ENCODE measurements around the gene MPC2. TPM values are rescaled to one million over a fixed set of nuclear protein-coding genes. Genes with fewer than 3 reads are reported as not detected.

MPC2 gene
- polyA plus RNA-seq, 1 experiment: 70.0 TPM

GRCh38 chr1:167924543-167925231, 12.2 kb downstream of the MPC2 start:
- CTCF ChIA-PET: interaction anchor here (0.6 kb wide), 1 partner anchor 121 kb away, joined by 5 read pairs; no protein-coding TSS in a partner anchor
- Histone ChIP-seq H3K4me3 (ENCODE audit: low read depth, low read length) (no peak overlapping the region), H3K9me3 (ENCODE audit: control insufficient read depth, insufficient read depth, low read length) (no peaks in the 10 kb centered on the region), H3K27me3 (ENCODE audit: control insufficient read depth, insufficient read depth, low read length) (no peaks in the 10 kb centered on the region), H3K27ac (ENCODE audit: low read depth, low read length) (no peak overlapping the region)
- no peak for DNase-seq (ENCODE audit: low read depth, low spot score)
- POLR2A ChIA-PET: no interaction called here
- TF ChIP-seq CTCF (IDR thresholded peaks at IDR 0.05; ENCODE audit: low read depth, low read length): no peak

GRCh38 chr1:167924102-167924501, 12.8 kb downstream of the MPC2 start:
- ChIA-PET POLR2A (no interaction called here), CTCF (interaction anchor here (0.6 kb wide), 1 partner anchor 120 kb away, joined by 5 read pairs; no protein-coding TSS in a partner anchor)
- H3K9me3 ChIP-seq (ENCODE audit: control insufficient read depth, insufficient read depth, low read length): no peaks in the 10 kb centered on the region
- TF ChIP-seq CTCF (IDR thresholded peaks at IDR 0.05; ENCODE audit: low read depth, low read length): no peak
- no peak overlapping the region for H3K4me3 ChIP-seq (ENCODE audit: low read depth, low read length)
- no peak overlapping the region for H3K27ac ChIP-seq (ENCODE audit: low read depth, low read length)
- DNase-seq (ENCODE audit: low read depth, low spot score): no peak
- no peaks in the 10 kb centered on the region for H3K27me3 ChIP-seq (ENCODE audit: control insufficient read depth, insufficient read depth, low read length)

- DNase-seq (ENCODE audit: low read depth, low spot score): no peak
- Histone ChIP-seq H3K4me3 (ENCODE audit: low read depth, low read length) (no peak overlapping the region), H3K27me3 (ENCODE audit: control insufficient read depth, insufficient read depth, low read length) (no peaks in the 10 kb centered on the region), H3K27ac (ENCODE audit: low read depth, low read length) (no peak overlapping the region), H3K9me3 (ENCODE audit: control insufficient read depth, insufficient read depth, low read length) (no peaks in the 10 kb centered on the region)
- ChIA-PET CTCF (no interaction called here), POLR2A (interaction anchor here (0.6 kb wide), 1 partner anchor 146 kb away, joined by 3 read pairs; no protein-coding TSS in a partner anchor)
- no peak for TF ChIP-seq CTCF (IDR thresholded peaks at IDR 0.05; ENCODE audit: low read depth, low read length)
These were observed 13.4 kb downstream of the MPC2 start for GRCh38 chr1:167923324-167924056.

GRCh38 chr1:167922611-167923074, 14.2 kb downstream of the MPC2 start:
- DNase-seq (ENCODE audit: low read depth, low spot score): no peak
- POLR2A ChIA-PET: no interaction called here
- CTCF ChIA-PET: interaction anchor here (1.3 to 1.7 kb wide), 2 partner anchors 9 to 12 kb away, joined by 3 to 4 read pairs; no protein-coding TSS in a partner anchor
- no peak overlapping the region for H3K4me3 ChIP-seq (ENCODE audit: low read depth, low read length)
- H3K9me3 ChIP-seq (ENCODE audit: control insufficient read depth, insufficient read depth, low read length): no peaks in the 10 kb centered on the region
- TF ChIP-seq CTCF (IDR thresholded peaks at IDR 0.05; ENCODE audit: low read depth, low read length): no peak
- no peaks in the 10 kb centered on the region for H3K27me3 ChIP-seq (ENCODE audit: control insufficient read depth, insufficient read depth, low read length)
- H3K27ac ChIP-seq (ENCODE audit: low read depth, low read length): no peak overlapping the region

- Histone ChIP-seq H3K9me3 (ENCODE audit: control insufficient read depth, insufficient read depth, low read length) (no peaks in the 10 kb centered on the region), H3K4me3 (ENCODE audit: low read depth, low read length) (no peak overlapping the region), H3K27me3 (ENCODE audit: control insufficient read depth, insufficient read depth, low read length) (no peaks in the 10 kb centered on the region), H3K27ac (ENCODE audit: low read depth, low read length) (no peak overlapping the region)
- CTCF ChIA-PET: interaction anchor here (1.3 to 1.7 kb wide), 2 partner anchors 10 to 11 kb away, joined by 3 to 4 read pairs; no protein-coding TSS in a partner anchor
- DNase-seq (ENCODE audit: low read depth, low spot score): no peak
- no peak for TF ChIP-seq CTCF (IDR thresholded peaks at IDR 0.05; ENCODE audit: low read depth, low read length)
- POLR2A ChIA-PET: no interaction called here
These were observed 14.8 kb downstream of the MPC2 start for GRCh38 chr1:167922023-167922422.
